ENCODE data around the gene TRAPPC5.
A peak's percentile ranks its signal among the peaks of the same experiment; 100 is the strongest.
"Not testable (repeated sequence)": the region's sequence is repeated elsewhere in the genome, so short reads cannot be mapped to it uniquely, and the experiment has no call there.

The TRAPPC5 gene

GRCh38 chr19:7680606-7681339 is at the start of gene TRAPPC5:
TRAPPC5 (plus strand) TSS chr19:7680833; CDS start chr19:7682254, 1,421 bp downstream.
- DNase-seq (ENCODE audit: low spot score): peak; percentile 95

- no peak for DNase-seq (ENCODE audit: low spot score)
These were observed 49.1 kb upstream of the TRAPPC5 start for GRCh38 chr19:7631577-7631976.

GRCh38 chr19:7632340-7633203 is 48.1 kb upstream of the TRAPPC5 start:
- DNase-seq (ENCODE audit: low spot score): no peak

- DNase-seq (ENCODE audit: low spot score): no peak
These were observed 46.9 kb upstream of the TRAPPC5 start, which contains the start of gene PCP2 for GRCh38 chr19:7633698-7634097. PCP2 (minus strand) TSS chr19:7633719; CDS start chr19:7633457, 262 bp downstream.

- no peak for DNase-seq (ENCODE audit: low spot score)
These were observed 45.0 kb upstream of the TRAPPC5 start for GRCh38 chr19:7635670-7636069.

GRCh38 chr19:7636317-7636690 is 44.3 kb upstream of the TRAPPC5 start:
- DNase-seq (ENCODE audit: low spot score): no peak

GRCh38 chr19:7636691-7637373 is 43.8 kb upstream of the TRAPPC5 start, which contains the start of gene STXBP2:
STXBP2 (plus strand) TSS chr19:7637110; CDS start chr19:7637150, 40 bp downstream.
- DNase-seq (ENCODE audit: low spot score): peak; percentile 85

- DNase-seq (ENCODE audit: low spot score): no peak
These were observed 43.0 kb upstream of the TRAPPC5 start for GRCh38 chr19:7637374-7638256.

- DNase-seq (ENCODE audit: low spot score): no peak
These were observed 41.7 kb upstream of the TRAPPC5 start for GRCh38 chr19:7638802-7639465.

- DNase-seq (ENCODE audit: low spot score): no peak
These were observed 40.7 kb upstream of the TRAPPC5 start for GRCh38 chr19:7639863-7640348.

GRCh38 chr19:7640803-7641202 is 39.8 kb upstream of the TRAPPC5 start:
- no peak for DNase-seq (ENCODE audit: low spot score)

- DNase-seq (ENCODE audit: low spot score): no peak
These were observed 39.0 kb upstream of the TRAPPC5 start for GRCh38 chr19:7641290-7642276.

GRCh38 chr19:7642295-7643030 is 38.2 kb upstream of the TRAPPC5 start:
- DNase-seq (ENCODE audit: low spot score): no peak

GRCh38 chr19:7643031-7643415 is 37.6 kb upstream of the TRAPPC5 start:
- no peak for DNase-seq (ENCODE audit: low spot score)

- not testable (repeated sequence) for DNase-seq (ENCODE audit: low spot score)
These were observed 36.7 kb upstream of the TRAPPC5 start for GRCh38 chr19:7643629-7644549.

- no peak for DNase-seq (ENCODE audit: low spot score)
These were observed 36.1 kb upstream of the TRAPPC5 start for GRCh38 chr19:7644550-7644877.

- no peak for DNase-seq (ENCODE audit: low spot score)
These were observed 35.5 kb upstream of the TRAPPC5 start for GRCh38 chr19:7645163-7645562.

All from ecto neural progenitor cell (in vitro differentiated cells).